Stimulated activated CD8-positive, alpha-beta memory T cell treated with anti-CD3 and anti-CD28 coated beads, Interleukin-15, amount 100 ng/mL, for 4 hours (primary cell): Measurements from ENCODE around the gene PDHB.
"Not testable (repeated sequence)": the region's sequence is repeated elsewhere in the genome, so short reads cannot be mapped to it uniquely, and the experiment has no call there.

Source experiments
- DNase-seq, 2 donors: peaks; one replicate each; pipeline ENCODE4 v3.0.0-alpha.2; 2020; ENCODE audit warnings: low read depth in 2 of 2

The PDHB gene

DNA sequence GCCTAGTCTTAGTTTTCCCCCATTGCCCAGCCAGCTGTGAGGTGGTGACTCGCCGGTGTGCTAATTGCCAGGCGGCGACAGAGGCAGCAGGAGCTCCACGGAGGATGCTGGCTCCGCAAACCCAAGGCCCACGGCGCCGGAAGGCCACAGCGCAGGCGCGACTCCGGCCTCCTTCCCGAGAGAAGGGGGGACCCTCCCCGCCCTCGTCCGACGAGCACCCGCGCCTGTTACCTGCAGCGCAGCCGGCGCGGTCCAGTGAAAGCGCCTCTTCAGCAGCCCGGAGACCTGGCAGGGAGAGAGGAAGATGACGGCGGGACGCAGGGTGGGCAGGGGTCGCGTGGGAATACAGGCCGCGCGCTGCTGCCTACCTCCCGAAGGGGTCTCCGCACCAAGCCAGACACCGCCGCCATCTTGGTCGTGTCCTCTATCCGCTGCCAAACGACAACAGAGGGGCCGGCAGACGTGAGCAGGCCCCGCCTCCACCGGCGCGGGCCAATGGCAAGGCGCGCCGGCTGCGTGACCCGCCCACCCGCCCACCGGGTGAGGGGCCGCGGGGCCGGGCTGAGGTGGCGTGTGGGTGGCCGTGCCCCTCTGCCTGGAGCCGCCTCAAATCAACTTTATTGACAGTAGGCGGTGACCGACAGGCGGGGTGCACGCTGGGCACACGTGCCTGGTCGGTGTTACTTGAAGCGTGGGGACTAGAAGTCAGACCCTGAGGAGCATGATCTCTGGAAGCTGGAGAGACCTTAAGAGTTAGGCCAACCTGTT, at the start of gene PDHB:
PDHB (minus strand) TSS at position 433 of the 768 bp plus-strand sequence; CDS start at position 410, 23 bp downstream.
- DNase-seq, result peak; percentile 76 to 84

GRCh38 chr3:58482917-58483636, 49.4 kb upstream of the PDHB start:
- no peak for DNase-seq

- DNase-seq, result no peak
Measured at GRCh38 chr3:58480309-58480708, 46.7 kb upstream of the PDHB start.

DNA sequence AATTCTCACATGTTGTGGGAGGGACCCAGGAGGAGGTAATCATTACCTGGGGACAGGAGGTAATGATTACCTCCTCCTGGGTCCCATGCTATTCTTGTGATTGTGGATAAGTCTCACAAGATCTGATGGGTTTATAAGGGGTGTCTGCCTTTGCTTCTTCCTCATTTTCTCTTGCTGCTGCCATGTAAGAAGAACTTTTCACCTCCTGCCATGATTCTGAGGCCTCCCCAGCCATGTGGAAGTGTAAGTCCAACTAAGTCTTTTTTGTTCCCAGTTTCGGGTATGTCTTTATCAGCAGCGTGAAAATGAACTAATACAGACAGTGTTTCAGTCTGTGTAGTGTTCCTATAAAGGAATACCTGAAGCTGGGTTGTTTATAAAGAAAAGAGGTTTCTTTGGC, 45.1 kb upstream of the PDHB start:
- DNase-seq, result no peak

DNA sequence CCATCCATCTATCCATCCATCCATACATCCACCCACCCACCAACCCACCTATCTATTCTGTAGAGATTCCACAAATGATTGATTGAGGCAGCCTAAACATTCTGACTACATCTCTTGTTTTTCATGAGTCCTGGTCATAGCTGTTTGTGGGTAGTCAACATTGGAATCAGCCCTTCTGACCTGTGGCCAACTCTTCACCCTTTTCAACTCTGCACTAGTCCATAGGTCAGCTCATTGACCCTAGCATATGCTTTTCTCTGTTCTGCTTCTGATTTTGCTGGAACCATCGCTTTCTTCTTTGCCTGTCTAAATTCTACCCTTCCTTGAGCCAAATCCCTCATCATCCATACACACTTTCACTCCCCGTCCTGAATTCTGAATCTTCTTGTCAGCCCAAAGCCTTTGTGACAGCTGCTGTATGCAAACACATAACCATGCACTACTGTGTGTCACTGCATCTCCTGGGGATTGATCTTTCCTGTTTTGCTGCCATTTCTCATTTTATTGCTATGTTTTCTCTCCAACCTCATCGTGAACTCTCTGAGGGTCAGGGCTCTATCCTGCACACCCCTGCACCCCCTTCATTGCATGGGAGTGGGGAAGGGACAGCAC, 41.4 kb upstream of the PDHB start:
- DNase-seq, result no peak

DNA sequence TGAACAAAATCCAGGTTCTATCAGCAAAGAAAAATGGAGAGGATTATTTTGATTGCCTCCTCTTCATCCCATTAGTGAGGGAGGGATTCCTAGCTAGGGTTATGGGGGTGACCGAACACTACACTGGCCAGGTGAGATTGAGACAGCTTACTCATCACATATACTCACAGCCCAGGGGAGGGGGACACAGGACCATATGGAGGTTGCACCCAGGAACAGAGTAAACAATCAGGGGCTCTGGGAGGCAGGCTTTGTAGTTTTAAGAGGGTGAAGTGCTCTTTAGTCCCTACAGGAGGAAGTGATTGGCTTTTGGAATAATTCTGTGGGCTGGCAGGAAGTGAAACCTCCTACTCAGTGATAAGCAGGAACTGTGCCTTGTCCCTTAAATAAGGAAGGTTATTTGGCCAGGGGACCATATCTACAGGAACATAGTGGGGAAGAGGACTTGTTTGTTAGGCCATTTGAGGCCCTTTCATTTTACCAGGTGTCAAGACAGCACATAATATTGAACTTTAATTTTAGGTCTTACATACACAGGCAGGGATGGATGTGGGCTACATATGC, 40.8 kb upstream of the PDHB start:
- no peak for DNase-seq

- DNase-seq, result no peak
Measured at GRCh38 chr3:58473275-58473674, 39.6 kb upstream of the PDHB start.

GRCh38 chr3:58471025-58471887, 37.6 kb upstream of the PDHB start:
- no peak for DNase-seq

DNA sequence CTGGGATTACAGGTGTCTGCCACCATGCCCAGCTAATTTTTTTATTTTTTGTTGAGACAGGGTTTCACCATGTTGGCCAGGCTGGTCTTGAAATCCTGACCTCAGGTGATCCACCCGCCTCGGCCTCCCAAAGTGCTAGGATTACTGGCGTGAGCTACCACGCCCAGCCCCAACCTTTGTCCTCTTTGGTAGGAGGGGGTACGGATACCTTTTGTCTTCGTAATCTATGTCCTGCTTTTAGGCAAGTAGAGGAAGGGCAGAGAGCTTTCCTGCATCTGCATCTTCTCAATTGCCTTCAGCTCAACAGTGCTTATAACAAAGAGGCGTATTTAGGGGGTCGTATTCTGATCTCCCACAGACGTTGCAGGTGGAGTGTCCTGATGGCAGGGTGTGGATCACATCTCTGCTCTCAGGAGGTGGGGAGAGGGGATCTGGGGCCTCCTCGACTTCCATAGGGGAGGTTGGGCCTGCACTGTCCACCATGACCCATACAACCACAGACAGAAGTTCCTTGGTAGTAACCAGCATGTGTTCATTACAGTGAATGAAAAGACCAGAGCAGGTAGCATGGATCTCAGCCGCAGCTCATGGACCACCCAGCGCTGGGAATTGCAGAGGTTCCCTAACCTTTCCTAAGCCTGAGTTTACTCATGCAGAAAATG, 36.9 kb upstream of the PDHB start:
- DNase-seq, result no peak

GRCh38 chr3:58469096-58469495, 35.5 kb upstream of the PDHB start:
- DNase-seq, result no peak

- no peak for DNase-seq
Measured at GRCh38 chr3:58466899-58467563, 33.4 kb upstream of the PDHB start.

- DNase-seq, result no peak
Measured at GRCh38 chr3:58464866-58465265, 31.2 kb upstream of the PDHB start.

DNA sequence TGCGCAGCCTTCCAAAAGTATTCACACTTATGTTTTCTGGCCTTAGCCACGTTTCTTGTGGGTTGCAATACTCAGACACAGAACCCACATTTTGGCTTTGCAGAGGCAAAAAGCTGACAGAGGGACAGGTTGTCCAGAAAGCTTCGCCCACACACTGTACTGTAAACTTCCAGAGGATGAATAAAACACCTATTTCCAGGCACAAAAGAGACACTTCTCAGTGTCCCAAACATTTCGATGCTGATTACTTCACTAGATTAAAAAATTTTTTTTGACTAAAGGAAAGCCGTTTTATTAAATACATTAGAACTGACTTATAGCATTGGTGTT, 30.3 kb upstream of the PDHB start:
- no peak for DNase-seq

- peak; percentile 42 to 68 for DNase-seq
Measured at GRCh38 chr3:58463181-58463941, 29.7 kb upstream of the PDHB start.

DNA sequence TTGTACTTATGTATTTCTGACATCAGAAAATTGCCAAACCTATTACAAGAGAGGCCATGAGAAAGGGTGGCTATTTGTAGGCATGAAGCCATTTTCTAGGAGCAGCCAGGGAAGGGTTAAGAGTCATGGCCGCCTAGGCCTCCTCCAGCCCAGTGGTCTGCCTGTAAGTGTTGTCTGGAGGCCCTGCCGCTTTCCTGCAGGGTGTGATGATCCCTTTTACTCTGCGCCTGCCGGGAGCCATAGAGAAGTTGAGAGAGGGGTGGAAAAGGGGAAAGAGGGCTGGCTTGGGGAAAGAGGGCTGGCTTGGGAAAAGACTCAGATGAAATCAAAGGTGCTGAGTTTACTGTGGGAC, 29.2 kb upstream of the PDHB start:
- no peak for DNase-seq

GRCh38 chr3:58459160-58459559, 25.5 kb upstream of the PDHB start:
- DNase-seq, result no peak

- DNase-seq, result no peak
Measured at GRCh38 chr3:58452176-58452575, 18.5 kb upstream of the PDHB start.

DNA sequence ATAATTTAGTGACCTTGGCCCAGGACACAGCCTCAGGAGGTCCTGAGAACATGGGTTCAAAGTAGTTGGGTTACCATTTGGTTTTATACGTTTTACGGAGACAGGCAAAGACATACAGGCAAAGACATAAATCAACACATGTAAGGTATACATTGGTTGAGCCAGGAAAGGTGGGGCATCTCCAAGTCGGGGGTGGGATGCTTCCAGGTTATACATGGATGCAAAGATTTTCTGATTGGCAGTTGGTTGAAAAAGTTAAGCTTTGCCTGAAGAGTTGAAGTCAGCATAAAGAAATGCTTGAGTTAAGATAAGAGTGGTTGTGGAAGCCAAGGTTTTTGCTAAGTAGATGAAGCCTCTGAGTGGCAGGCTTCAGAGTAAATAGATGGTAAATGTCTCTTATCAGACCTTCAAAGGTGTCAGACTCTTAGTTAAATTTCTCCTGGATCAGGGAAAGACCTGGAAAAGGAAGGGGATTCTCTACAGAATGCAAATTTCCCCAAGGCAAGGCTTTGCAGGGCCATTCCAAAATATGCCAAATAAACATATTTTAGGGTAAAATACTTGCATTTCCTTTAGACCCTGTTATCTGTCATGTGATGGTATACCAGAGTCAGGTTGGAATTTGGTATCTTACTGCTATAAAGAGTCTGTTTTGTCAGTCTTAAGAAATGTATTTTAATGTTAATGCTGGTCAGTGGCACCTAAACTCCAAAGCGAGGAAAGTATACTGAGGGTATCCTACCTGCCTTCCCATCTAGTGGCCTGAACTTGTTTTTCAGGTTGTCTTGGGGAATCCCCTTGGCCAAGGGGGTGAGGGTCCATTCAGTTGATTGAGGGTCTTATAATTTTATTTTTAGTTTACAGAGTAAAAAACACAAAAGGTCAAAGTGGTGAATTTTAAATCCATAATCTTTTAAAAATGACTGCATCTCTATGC, 8.2 kb upstream of the PDHB start:
- no peak for DNase-seq

- not testable (repeated sequence) for DNase-seq
Measured at GRCh38 chr3:58440996-58441355, 7.3 kb upstream of the PDHB start.
